GM12873 (cell line): ENCODE measurements around the gene TMEM132A.

Source experiments
- CTCF ChIP-seq: IDR thresholded peaks from 2 replicates; pipeline ENCODE4 v1.5.1; 2012; ENCODE audit warnings: low read depth, mild to moderate bottlenecking, moderate library complexity, low read length, control low read depth; ENCODE audit not compliant: insufficient read depth; ENCODE audit errors: missing control alignments

The TMEM132A gene

GRCh38 chr11:60939855-60940254, 15.6 kb downstream of the TMEM132A start:
- TF ChIP-seq CTCF: no peak

GRCh38 chr11:60941371-60942119, 17.3 kb downstream of the TMEM132A start:
- no peak for TF ChIP-seq CTCF

GRCh38 chr11:60942219-60942618, 18.0 kb downstream of the TMEM132A start:
- no peak for TF ChIP-seq CTCF

- TF ChIP-seq CTCF: no peak
Measured at GRCh38 chr11:60942970-60943565, 18.8 kb downstream of the TMEM132A start.

GRCh38 chr11:60944490-60945294, 20.4 kb downstream of the TMEM132A start:
- TF ChIP-seq CTCF: peak; percentile 57

- TF ChIP-seq CTCF: no peak
Measured at GRCh38 chr11:60945295-60945667, 21.0 kb downstream of the TMEM132A start.
